ENCODE results near the gene SHFL. TPM values are rescaled to one million over a fixed set of nuclear protein-coding genes. Genes with fewer than 3 reads are reported as not detected.

The SHFL gene
- total RNA-seq, 1 donor from 2014 or later, result 28.7 TPM

GRCh38 chr19:10112895-10113591 is 26.9 kb downstream of the SHFL start:
- TF ChIP-seq CTCF (conservative IDR thresholded peaks at IDR 0.05; ENCODE audit: low read depth, low read length), result peak; percentile 71
- H3K4me3 ChIP-seq (ENCODE audit: low read depth, low read length), result no peak overlapping the region
- no peak for DNase-seq (ENCODE audit: low read depth)

GRCh38 chr19:10113592-10113963 is 27.5 kb downstream of the SHFL start:
- no peak for TF ChIP-seq CTCF (conservative IDR thresholded peaks at IDR 0.05; ENCODE audit: low read depth, low read length)
- no peak overlapping the region for H3K4me3 ChIP-seq (ENCODE audit: low read depth, low read length)
- DNase-seq (ENCODE audit: low read depth), result no peak

- no peak for DNase-seq (ENCODE audit: low read depth)
- no peak overlapping the region for H3K4me3 ChIP-seq (ENCODE audit: low read depth, low read length)
- TF ChIP-seq CTCF (conservative IDR thresholded peaks at IDR 0.05; ENCODE audit: low read depth, low read length), result no peak
Observed at GRCh38 chr19:10113964-10114650, 28.0 kb downstream of the SHFL start.

- TF ChIP-seq CTCF (conservative IDR thresholded peaks at IDR 0.05; ENCODE audit: low read depth, low read length), result no peak
- no peak overlapping the region for H3K4me3 ChIP-seq (ENCODE audit: low read depth, low read length)
- DNase-seq (ENCODE audit: low read depth), result no peak
Observed at GRCh38 chr19:10114651-10115391, 28.7 kb downstream of the SHFL start.

GRCh38 chr19:10115392-10116084 is 29.4 kb downstream of the SHFL start:
- TF ChIP-seq CTCF (conservative IDR thresholded peaks at IDR 0.05; ENCODE audit: low read depth, low read length), result no peak
- no peak for DNase-seq (ENCODE audit: low read depth)
- no peak overlapping the region for H3K4me3 ChIP-seq (ENCODE audit: low read depth, low read length)

GRCh38 chr19:10116085-10116865 is 30.2 kb downstream of the SHFL start:
- no peak for DNase-seq (ENCODE audit: low read depth)
- TF ChIP-seq CTCF (conservative IDR thresholded peaks at IDR 0.05; ENCODE audit: low read depth, low read length), result no peak
- H3K4me3 ChIP-seq (ENCODE audit: low read depth, low read length), result no peak overlapping the region
